KMS-11 (cell line): ENCODE results near the gene IGFL2.

ENCODE experiments used
- H2AFZ ChIP-seq: fragments of 200-600 bp; sonication (generic); 2 replicates; pipeline ENCODE4 v1.6.1; 2016; ENCODE audit warnings: antibody characterized with exemption, mixed run types, low read depth
- H3K27ac ChIP-seq: fragments of 200-600 bp; sonication (generic); 2 replicates; pipeline ENCODE4 v1.6.1; 2016; ENCODE audit warnings: mild to moderate bottlenecking, mixed run types
- H3K27me3 ChIP-seq: fragments of 200-600 bp; sonication (generic); 2 replicates; pipeline ENCODE4 v1.6.1; 2017; ENCODE audit warnings: mild to moderate bottlenecking, low read depth, mixed run types, moderate library complexity; ENCODE audit not compliant: insufficient read depth
- H3K36me3 ChIP-seq: fragments of 200-600 bp; sonication (generic); 2 replicates; pipeline ENCODE4 v1.6.1; 2017; ENCODE audit warnings: mild to moderate bottlenecking, mixed run types; ENCODE audit not compliant: insufficient read depth
- H3K4me1 ChIP-seq: fragments of 200-600 bp; sonication (generic); 2 replicates; pipeline ENCODE4 v1.6.1; 2016; ENCODE audit warnings: mild to moderate bottlenecking, low read depth, mixed run types; ENCODE audit not compliant: poor library complexity, severe bottlenecking
- H3K4me2 ChIP-seq: fragments of 200-600 bp; sonication (generic); 2 replicates; pipeline ENCODE4 v1.7.0; 2016; ENCODE audit warnings: mild to moderate bottlenecking, mixed run types
- H3K4me3 ChIP-seq: fragments of 200-600 bp; sonication (generic); IDR thresholded peaks from 2 replicates; pipeline ENCODE4 v1.6.1; 2017; ENCODE audit warnings: low read depth, low read length, mixed read lengths; ENCODE audit not compliant: insufficient read depth
- H3K79me2 ChIP-seq: fragments of 200-600 bp; sonication (generic); 2 replicates; pipeline ENCODE4 v1.6.1; 2016; ENCODE audit warnings: low read depth, mixed run types; ENCODE audit not compliant: insufficient read depth
- H3K9ac ChIP-seq: fragments of 200-600 bp; sonication (generic); 2 replicates; pipeline ENCODE4 v1.6.1; 2016; ENCODE audit warnings: mild to moderate bottlenecking, mixed run types
- H4K20me1 ChIP-seq: fragments of 200-600 bp; sonication (generic); 2 replicates; pipeline ENCODE4 v1.6.1; 2016; ENCODE audit warnings: mild to moderate bottlenecking, mixed run types; ENCODE audit not compliant: insufficient read depth
- CTCF ChIP-seq: fragments of 200-600 bp; sonication (generic); conservative IDR thresholded peaks from 2 replicates; pipeline ENCODE4 v1.6.1; 2017; ENCODE audit warnings: low read depth, mild to moderate bottlenecking, antibody characterized with exemption, low read length, moderate library complexity, mixed read lengths

Gene IGFL2

GRCh38 chr19:46141421-46141820, 6.6 kb upstream of the IGFL2 start:
- Histone ChIP-seq H4K20me1 (no peaks in the 10 kb centered on the region), H3K4me3 (no peak overlapping the region), H3K27me3 (no peaks in the 10 kb centered on the region), H2AFZ (no peak overlapping the region), H3K9ac (no peak overlapping the region), H3K4me1 (no peaks in the 10 kb centered on the region), H3K4me2 (no peak overlapping the region), H3K27ac (no peak overlapping the region), H3K36me3 (no peaks in the 10 kb centered on the region), H3K79me2 (no peaks in the 10 kb centered on the region)
- no peak for TF ChIP-seq CTCF

GRCh38 chr19:46142294-46142693, 5.7 kb upstream of the IGFL2 start:
- Histone ChIP-seq H3K27me3 (no peaks in the 10 kb centered on the region), H3K4me3 (no peak overlapping the region), H4K20me1 (no peaks in the 10 kb centered on the region), H3K79me2 (no peaks in the 10 kb centered on the region), H3K4me2 (no peak overlapping the region), H3K36me3 (no peaks in the 10 kb centered on the region), H3K27ac (no peak overlapping the region), H2AFZ (no peak overlapping the region), H3K9ac (no peak overlapping the region), H3K4me1 (no peaks in the 10 kb centered on the region)
- TF ChIP-seq CTCF: no peak

- Histone ChIP-seq H2AFZ (no peak overlapping the region), H3K27me3 (no peaks in the 10 kb centered on the region)
Measured at GRCh38 chr19:46144756-46145155, 3.3 kb upstream of the IGFL2 start.

GRCh38 chr19:46147166-46147740, 785 bp upstream of the IGFL2 start:
- no peaks in the 10 kb centered on the region for H3K4me1 ChIP-seq
- H3K36me3 ChIP-seq: no peaks in the 10 kb centered on the region
- TF ChIP-seq CTCF: no peak
- H3K79me2 ChIP-seq: no peaks in the 10 kb centered on the region
- H3K4me3 ChIP-seq: no peak overlapping the region
- no peak overlapping the region for H3K27ac ChIP-seq
- no peak overlapping the region for H3K4me2 ChIP-seq
- no peak overlapping the region for H2AFZ ChIP-seq
- H4K20me1 ChIP-seq: no peaks in the 10 kb centered on the region
- H3K9ac ChIP-seq: no peak overlapping the region
- no peaks in the 10 kb centered on the region for H3K27me3 ChIP-seq

More at GRCh38 chr19:46144756-46145155, 3.3 kb upstream of the IGFL2 start:
- Histone ChIP-seq H3K4me2 (no peak overlapping the region), H3K4me3 (no peak overlapping the region), H3K79me2 (no peaks in the 10 kb centered on the region), H3K36me3 (no peaks in the 10 kb centered on the region), H3K4me1 (no peaks in the 10 kb centered on the region), H3K27ac (no peak overlapping the region), H3K9ac (no peak overlapping the region), H4K20me1 (no peaks in the 10 kb centered on the region)
- no peak for TF ChIP-seq CTCF
